CD4-positive, alpha-beta T cell treated with Interleukin-15 for 1 hour (primary cell): ENCODE results near the gene ASTN2.

ENCODE experiments used
- DNase-seq: peaks from one replicate; pipeline ENCODE4 v3.0.0-alpha.2; 2020

The ASTN2 gene

GRCh38 chr9:116494815-116495634 lies 919.8 kb downstream of the ASTN2 start:
- DNase-seq: no peak

GRCh38 chr9:116493183-116493860 lies 921.5 kb downstream of the ASTN2 start:
- DNase-seq: no peak

GRCh38 chr9:116491659-116492058 lies 923.2 kb downstream of the ASTN2 start:
- DNase-seq: no peak

GRCh38 chr9:116491219-116491618 lies 923.6 kb downstream of the ASTN2 start:
- DNase-seq: no peak

GRCh38 chr9:116490321-116490720 lies 924.5 kb downstream of the ASTN2 start:
- no peak for DNase-seq

GRCh38 chr9:116488373-116488772 lies 926.5 kb downstream of the ASTN2 start:
- DNase-seq: no peak

- no peak for DNase-seq
Observed at GRCh38 chr9:116484492-116485061, 930.3 kb downstream of the ASTN2 start.

- no peak for DNase-seq
Observed at GRCh38 chr9:116483622-116484491, 931.0 kb downstream of the ASTN2 start.

- DNase-seq: no peak
Observed at GRCh38 chr9:116482740-116483139, 932.1 kb downstream of the ASTN2 start.

- DNase-seq: no peak
Observed at GRCh38 chr9:116480700-116481099, 934.2 kb downstream of the ASTN2 start.

- no peak for DNase-seq
Observed at GRCh38 chr9:116479967-116480366, 934.9 kb downstream of the ASTN2 start.

- DNase-seq: no peak
Observed at GRCh38 chr9:116479056-116479544, 935.8 kb downstream of the ASTN2 start.

- DNase-seq: no peak
Observed at GRCh38 chr9:116477584-116478141, 937.2 kb downstream of the ASTN2 start.

- no peak for DNase-seq
Observed at GRCh38 chr9:116476935-116477381, 937.9 kb downstream of the ASTN2 start.

GRCh38 chr9:116476002-116476401 lies 938.9 kb downstream of the ASTN2 start:
- DNase-seq: no peak

- no peak for DNase-seq
Observed at GRCh38 chr9:116475201-116475600, 939.7 kb downstream of the ASTN2 start.

- no peak for DNase-seq
Observed at GRCh38 chr9:116471944-116472506, 942.8 kb downstream of the ASTN2 start.

GRCh38 chr9:116471093-116471906 lies 943.6 kb downstream of the ASTN2 start:
- no peak for DNase-seq

- no peak for DNase-seq
Observed at GRCh38 chr9:116468793-116469527, 945.9 kb downstream of the ASTN2 start.

GRCh38 chr9:116468369-116468768 lies 946.5 kb downstream of the ASTN2 start:
- DNase-seq: no peak
